CD4-positive, alpha-beta T cell (primary cell): ENCODE data around the gene PTPRC. TPM values are rescaled to one million over a fixed set of nuclear protein-coding genes. Genes with fewer than 3 reads are reported as not detected.

Source experiments
- ATAC-seq: fragments of 200-7000 bp; cut with Tn5 transposase; one replicate; pipeline ENCODE4 v1.10.0; 2022; ENCODE audit warnings: mild to moderate bottlenecking; ENCODE audit not compliant: poor library complexity
- CTCF ChIA-PET: fragments of 350-600 bp; sonication (Branson Sonifier 250); formaldehyde crosslinking; loops from one replicate; lab custom pipeline; 2021; ENCODE audit warnings: antibody characterized with exemption, inconsistent platforms; lab: Charles Lee
- POLR2A ChIA-PET: fragments of 350-600 bp; sonication (Branson Sonifier 250); formaldehyde crosslinking; loops from one replicate; lab custom pipeline; 2021; ENCODE audit warnings: antibody characterized with exemption, inconsistent platforms; lab: Charles Lee
- DNase-seq, 14 experiments: peaks; one replicate each; pipeline ENCODE4 v3.0.0-alpha.2; 2013 to 2020; ENCODE audit warnings: mixed read lengths in 2 of 14
- H3K27ac ChIP-seq, 2 donors: one replicate each; pipeline versions ENCODE4 v1.5.1 to v1.7.0; 2013; ENCODE audit warnings: low read length in 2 of 2, low read depth in 1 of 2, mild to moderate bottlenecking in 1 of 2
- H3K27me3 ChIP-seq, 2 experiments: 1 replicate in 1 of 2; 2 replicates in 1 of 2; pipeline versions ENCODE4 v1.6.1 to v1.7.0; 2013; ENCODE audit warnings: low read length in 2 of 2, control low read depth in 1 of 2, mild to moderate bottlenecking in 1 of 2, moderate library complexity in 1 of 2; ENCODE audit not compliant: insufficient read depth in 2 of 2, control insufficient read depth in 1 of 2
- H3K36me3 ChIP-seq: one replicate; pipeline ENCODE4 v1.6.1; 2013; ENCODE audit warnings: low read length, control low read depth; ENCODE audit not compliant: insufficient read depth
- H3K4me1 ChIP-seq: one replicate; pipeline ENCODE4 v1.6.1; 2013; ENCODE audit warnings: low read length, control low read depth; ENCODE audit not compliant: insufficient read depth
- H3K4me3 ChIP-seq: one replicate; pipeline ENCODE4 v1.5.1; 2013; ENCODE audit warnings: mild to moderate bottlenecking, low read length, moderate library complexity
- H3K9me3 ChIP-seq, 2 experiments: 1 replicate in 1 of 2; 2 replicates in 1 of 2; pipeline versions ENCODE4 v1.6.1 to v1.7.0; 2013; ENCODE audit warnings: low read length in 2 of 2, mild to moderate bottlenecking in 2 of 2, control low read depth in 1 of 2, moderate library complexity in 1 of 2; ENCODE audit not compliant: control insufficient read depth in 1 of 2, insufficient read depth in 1 of 2
- H3K27ac Mint-ChIP-seq: one replicate; pipeline ENCODE4 v1.8.0; 2020; ENCODE audit warnings: mixed read lengths
- H3K27me3 Mint-ChIP-seq: one replicate; pipeline ENCODE4 v1.8.0; 2021; ENCODE audit warnings: mixed read lengths
- H3K36me3 Mint-ChIP-seq: one replicate; pipeline ENCODE4 v1.8.0; 2021; ENCODE audit warnings: low read depth, mixed read lengths
- H3K4me1 Mint-ChIP-seq: one replicate; pipeline ENCODE4 v1.8.0; 2021; ENCODE audit warnings: low read depth, mixed read lengths
- H3K4me3 Mint-ChIP-seq: one replicate; pipeline ENCODE4 v1.8.0; 2020; ENCODE audit warnings: mild to moderate bottlenecking, mixed read lengths
- H3K9me3 Mint-ChIP-seq: one replicate; pipeline ENCODE4 v1.8.0; 2020; ENCODE audit warnings: mixed read lengths
- intact Hi-C, 2 experiments: fragments of 100-400 bp; cut with DNase I in 1 of 2; cut with micrococcal nuclease in 1 of 2; formaldehyde crosslinking; loops; one replicate each; pipeline versions ENCODE4 v1.15.1 to v1.9.0; 2023 to 2025; cut with DNase I, micrococcal nuclease
- total RNA-seq, 174 experiments: library from RNA in 2 of 174; stranded (reverse) in 2 of 174; gene quantifications; one replicate each; pipeline ENCODE4 v1.2.3 and lab custom pipeline; 2021 to 2026
- TF ChIP-seq, protein P1 (sequence below): fragments of 200-600 bp; IDR thresholded peaks from one replicate; pipeline ENCODE4 v1.8.0; 2022; ENCODE audit warnings: antibody characterized with exemption, mild to moderate bottlenecking

The PTPRC gene
- total RNA-seq, 2 experiments from 2014 or later = 661 to 698 TPM

DNA sequence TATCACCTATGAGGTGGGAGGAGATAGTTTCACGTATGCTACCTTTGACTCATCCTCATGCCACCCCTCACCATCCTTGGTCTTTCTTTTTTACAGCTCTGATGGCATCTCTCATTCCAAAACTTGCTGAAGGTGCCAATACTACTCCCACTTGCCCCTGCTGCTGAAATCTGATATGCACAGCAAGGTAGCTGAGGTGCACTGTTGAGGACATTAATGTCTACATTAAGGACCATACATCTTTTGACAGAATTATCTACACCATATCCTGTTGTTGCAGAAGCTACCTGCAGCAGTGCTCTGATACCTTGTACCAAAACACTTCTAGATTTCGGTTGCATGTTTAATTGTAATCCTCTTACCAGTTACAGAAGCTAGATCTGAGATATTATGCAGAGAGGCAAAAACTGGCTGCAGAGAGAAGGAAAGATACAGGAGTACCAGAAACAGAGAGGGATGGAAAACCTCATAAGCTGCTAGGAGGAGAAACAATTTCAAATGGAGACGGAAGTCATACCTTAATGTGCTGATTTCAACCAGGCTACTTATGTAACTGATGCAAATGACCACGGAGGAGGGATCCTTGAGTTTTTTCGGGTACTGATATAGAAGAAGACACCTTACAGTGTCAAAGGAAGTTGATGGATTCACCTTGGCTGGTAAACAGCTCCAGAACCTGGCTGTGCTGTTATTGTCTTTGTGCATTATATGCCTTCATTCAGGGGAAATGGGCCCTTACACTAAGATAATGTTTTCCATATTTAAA is 19.3 kb upstream of the PTPRC start:
- CTCF ChIA-PET = interaction anchor here (0.7 to 3.4 kb wide), 13 partner anchors 9 to 108 kb away, joined by 3 to 19 read pairs (median 4); partner anchors contain the start of gene PTPRC
- no peaks in the 10 kb centered on the region for H3K36me3 ChIP-seq
- H3K36me3 Mint-ChIP-seq = no peaks in the 10 kb centered on the region
- peak overlapping the region; percentile 90 for H3K27ac Mint-ChIP-seq
- DNase-seq (peak in 3 of 14 experiments; percentile 45 to 58 (median 48)), ATAC-seq (peak; percentile 18)
- no peaks in the 10 kb centered on the region for H3K27me3 Mint-ChIP-seq
- peaks cover 73% of the 10 kb centered on the region for H3K4me1 Mint-ChIP-seq
- H3K4me3 ChIP-seq = peak overlapping the region; percentile 6
- H3K4me3 Mint-ChIP-seq = peak overlapping the region; percentile 74
- H3K4me1 ChIP-seq = peaks cover 67% of the 10 kb centered on the region
- intact Hi-C loops = loop anchor here in 1 of 2 experiments (2.0 kb wide), 3 partner anchors 37 to 97 kb away; no protein-coding TSS in a partner anchor
- TF ChIP-seq, protein P1, sequence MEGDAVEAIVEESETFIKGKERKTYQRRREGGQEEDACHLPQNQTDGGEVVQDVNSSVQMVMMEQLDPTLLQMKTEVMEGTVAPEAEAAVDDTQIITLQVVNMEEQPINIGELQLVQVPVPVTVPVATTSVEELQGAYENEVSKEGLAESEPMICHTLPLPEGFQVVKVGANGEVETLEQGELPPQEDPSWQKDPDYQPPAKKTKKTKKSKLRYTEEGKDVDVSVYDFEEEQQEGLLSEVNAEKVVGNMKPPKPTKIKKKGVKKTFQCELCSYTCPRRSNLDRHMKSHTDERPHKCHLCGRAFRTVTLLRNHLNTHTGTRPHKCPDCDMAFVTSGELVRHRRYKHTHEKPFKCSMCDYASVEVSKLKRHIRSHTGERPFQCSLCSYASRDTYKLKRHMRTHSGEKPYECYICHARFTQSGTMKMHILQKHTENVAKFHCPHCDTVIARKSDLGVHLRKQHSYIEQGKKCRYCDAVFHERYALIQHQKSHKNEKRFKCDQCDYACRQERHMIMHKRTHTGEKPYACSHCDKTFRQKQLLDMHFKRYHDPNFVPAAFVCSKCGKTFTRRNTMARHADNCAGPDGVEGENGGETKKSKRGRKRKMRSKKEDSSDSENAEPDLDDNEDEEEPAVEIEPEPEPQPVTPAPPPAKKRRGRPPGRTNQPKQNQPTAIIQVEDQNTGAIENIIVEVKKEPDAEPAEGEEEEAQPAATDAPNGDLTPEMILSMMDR = no peak
- H3K27me3 ChIP-seq = no peaks in the 10 kb centered on the region
- no peaks in the 10 kb centered on the region for H3K9me3 Mint-ChIP-seq
- POLR2A ChIA-PET = interaction anchor here (0.7 to 7.4 kb wide), 35 partner anchors 11 to 318 kb away, joined by 3 to 268 read pairs (median 5); partner anchors contain the start of gene PTPRC
- H3K27ac ChIP-seq = peak overlapping the region; percentile 83 to 84
- no peaks in the 10 kb centered on the region for H3K9me3 ChIP-seq

DNA sequence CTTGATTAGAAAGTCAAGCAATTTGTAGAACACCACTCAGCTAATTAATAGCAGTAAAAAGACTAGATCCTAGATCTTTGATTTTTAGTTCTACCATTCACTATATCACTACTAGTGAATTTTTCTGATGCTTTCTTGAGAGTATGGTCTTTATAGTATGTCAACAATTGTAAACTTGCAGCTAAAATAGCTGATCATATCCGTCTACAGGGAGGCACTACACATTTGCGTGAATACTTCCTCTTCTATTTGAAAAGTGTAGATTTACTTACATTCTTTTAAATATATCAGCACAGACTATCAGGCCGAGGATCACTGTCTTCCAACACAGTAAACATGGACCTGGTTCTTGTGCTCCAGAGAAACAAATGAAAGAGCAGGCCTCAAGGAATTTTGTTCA is 18.6 kb upstream of the PTPRC start:
- peak overlapping the region; percentile 83 to 84 for H3K27ac ChIP-seq
- H3K4me3 ChIP-seq = peak overlapping the region; percentile 44
- ATAC-seq (no peak), DNase-seq (peak in 1 of 14 experiments; percentile 45)
- no peaks in the 10 kb centered on the region for H3K36me3 ChIP-seq
- no peaks in the 10 kb centered on the region for H3K27me3 Mint-ChIP-seq
- H3K4me3 Mint-ChIP-seq = peak overlapping the region; percentile 74
- peak overlapping the region; percentile 90 for H3K27ac Mint-ChIP-seq
- no peaks in the 10 kb centered on the region for H3K36me3 Mint-ChIP-seq
- H3K4me1 ChIP-seq = peaks cover 66% of the 10 kb centered on the region
- CTCF ChIA-PET = interaction anchor here (0.7 to 3.4 kb wide), 14 partner anchors 9 to 109 kb away, joined by 3 to 19 read pairs (median 4); partner anchors contain the start of gene PTPRC
- H3K4me1 Mint-ChIP-seq = peaks cover 73% of the 10 kb centered on the region
- TF ChIP-seq, protein P1 = no peak
- no peaks in the 10 kb centered on the region for H3K27me3 ChIP-seq
- H3K9me3 Mint-ChIP-seq = no peaks in the 10 kb centered on the region
- POLR2A ChIA-PET = interaction anchor here (0.7 to 7.4 kb wide), 42 partner anchors 7 to 317 kb away, joined by 3 to 268 read pairs (median 6); partner anchors contain the start of gene PTPRC
- intact Hi-C loops = loop anchor here in 1 of 2 experiments (2.0 kb wide), 3 partner anchors 37 to 97 kb away; no protein-coding TSS in a partner anchor
- H3K9me3 ChIP-seq = no peaks in the 10 kb centered on the region

DNA sequence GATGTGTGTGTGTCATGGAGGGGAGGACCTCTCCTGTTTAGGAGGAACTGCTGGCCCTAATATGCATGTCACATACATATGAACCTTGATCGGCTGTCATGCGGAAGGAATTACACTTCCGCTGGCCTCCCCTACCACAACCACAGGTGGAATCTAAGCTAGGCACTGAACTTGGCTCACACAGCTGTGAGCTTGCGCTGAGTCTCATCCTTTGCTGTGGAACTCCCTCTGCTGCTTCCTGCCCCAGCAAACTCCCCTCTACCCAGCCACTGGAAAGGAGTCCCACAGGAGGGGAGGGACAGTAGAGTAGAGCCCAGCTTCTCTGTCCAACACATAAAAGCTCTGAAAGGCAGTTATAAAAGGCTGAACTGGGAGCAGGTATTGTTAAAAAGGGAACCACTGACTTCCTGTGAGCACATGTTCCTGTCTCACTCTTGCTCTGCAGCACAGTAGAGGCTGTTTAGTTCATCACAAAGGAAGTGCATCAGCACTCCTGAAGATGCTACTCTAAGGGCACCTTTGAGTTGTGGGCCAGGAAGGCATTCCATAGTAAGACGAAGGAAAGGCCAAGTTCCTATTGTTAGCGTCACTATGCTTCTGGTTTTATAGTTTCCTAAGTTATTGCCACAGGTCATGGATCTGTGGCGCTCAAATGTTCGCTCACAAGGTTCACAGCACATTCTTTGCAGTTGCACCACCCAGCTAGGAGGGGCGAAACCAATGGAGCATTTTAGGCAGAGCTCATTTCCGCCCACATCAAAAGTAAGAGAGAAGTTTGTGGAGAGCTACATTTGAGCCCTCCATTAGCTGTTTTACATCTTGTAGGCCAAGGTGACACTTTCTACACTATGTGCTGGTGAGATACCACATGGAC is 17.7 kb upstream of the PTPRC start:
- Mint-ChIP-seq H3K27ac (peak overlapping the region; percentile 90), H3K4me3 (peak overlapping the region; percentile 74), H3K36me3 (no peaks in the 10 kb centered on the region), H3K9me3 (peaks cover under 1% of the 10 kb centered on the region), H3K4me1 (peaks cover 77% of the 10 kb centered on the region), H3K27me3 (no peaks in the 10 kb centered on the region)
- H3K27me3 ChIP-seq = no peaks in the 10 kb centered on the region
- CTCF ChIA-PET = interaction anchor here (0.8 to 4.8 kb wide), 17 partner anchors 11 to 125 kb away, joined by 3 to 29 read pairs (median 4); partner anchors contain the start of gene PTPRC
- H3K36me3 ChIP-seq = no peaks in the 10 kb centered on the region
- POLR2A ChIA-PET = interaction anchor here (0.7 to 7.4 kb wide), 38 partner anchors 8 to 109 kb away, joined by 3 to 268 read pairs (median 8); partner anchors contain the start of gene PTPRC
- peak overlapping the region; percentile 83 to 84 for H3K27ac ChIP-seq
- ATAC-seq (peak; percentile 78), DNase-seq (peak; percentile 43 to 89 (median 55))
- H3K4me3 ChIP-seq = peak overlapping the region; percentile 44
- TF ChIP-seq, protein P1 = no peak
- H3K9me3 ChIP-seq = no peaks in the 10 kb centered on the region
- H3K4me1 ChIP-seq = peaks cover 59% of the 10 kb centered on the region
- intact Hi-C loops = loop anchor here in 1 of 2 experiments (1.0 to 2.0 kb wide), 4 partner anchors 18 to 98 kb away; partner anchors contain the start of gene PTPRC
